Suprapubic skin (tissue), 4 donors: Measurements from ENCODE around the gene SSH3. TPM values are rescaled to one million over a fixed set of nuclear protein-coding genes. Genes with fewer than 3 reads are reported as not detected.
A peak's percentile ranks its signal among the peaks of the same experiment; 100 is the strongest.

Experiments
- DNase-seq, 2 donors: peaks; one replicate each; pipeline ENCODE4 v3.0.0-alpha.2; 2019; ENCODE audit warnings: low spot score in 2 of 2
- H3K27ac ChIP-seq: fragments of 200-600 bp; sonication (generic); one replicate; pipeline ENCODE4 v1.5.1; 2019
- H3K27me3 ChIP-seq: fragments of 200-600 bp; sonication (generic); one replicate; pipeline ENCODE4 v1.5.1; 2019
- H3K36me3 ChIP-seq: fragments of 200-600 bp; sonication (generic); one replicate; pipeline ENCODE4 v1.5.1; 2019
- H3K4me1 ChIP-seq: fragments of 200-600 bp; sonication (generic); one replicate; pipeline ENCODE4 v1.5.1; 2019
- H3K4me3 ChIP-seq: fragments of 200-600 bp; sonication (generic); one replicate; pipeline ENCODE4 v1.5.1; 2019; ENCODE audit warnings: mild to moderate bottlenecking
- H3K9me3 ChIP-seq: fragments of 200-600 bp; sonication (generic); one replicate; pipeline ENCODE4 v1.5.1; 2019
- EP300 ChIP-seq: sonication (generic); formaldehyde crosslinking; IDR thresholded peaks from one replicate; pipeline ENCODE4 v1.6.1; 2017; ENCODE audit warnings: antibody characterized with exemption
- POLR2A ChIP-seq, 2 donors: fragments of 450-650 bp; IDR thresholded peaks; one replicate each; pipeline ENCODE4 v1.6.1; 2017; ENCODE audit warnings: antibody characterized with exemption in 2 of 2, mild to moderate bottlenecking in 2 of 2, moderate library complexity in 2 of 2
- POLR2AphosphoS5 ChIP-seq, 3 donors: sonication (generic); formaldehyde crosslinking; IDR thresholded peaks; one replicate each; pipeline ENCODE4 v1.6.1; 2017; ENCODE audit warnings: antibody characterized with exemption in 3 of 3
- whole genome bisulfite sequencing: methylation state at CpG from one replicate; pipeline ENCODE4 v1.1.5; 2018; 5-methylcytosine and 5-hydroxymethylcytosine counted together
- total RNA-seq, 4 donors: library from RNA; depleted of rRNA; stranded (reverse); fragments of >200 nt; gene quantifications; one replicate each; pipeline ENCODE4 v1.1.0, GENCODE V29; 2016
- TF ChIP-seq, protein P1 (sequence below), 2 donors: fragments of 200-600 bp in 1 of 2; fragments of 450-650 bp in 1 of 2; sonication (generic) in 1 of 2; IDR thresholded peaks; one replicate each; pipeline ENCODE4 v1.5.1; 2016 to 2019; ENCODE audit warnings: antibody characterized with exemption in 2 of 2, mild to moderate bottlenecking in 1 of 2, moderate library complexity in 1 of 2

Gene SSH3, protein sequence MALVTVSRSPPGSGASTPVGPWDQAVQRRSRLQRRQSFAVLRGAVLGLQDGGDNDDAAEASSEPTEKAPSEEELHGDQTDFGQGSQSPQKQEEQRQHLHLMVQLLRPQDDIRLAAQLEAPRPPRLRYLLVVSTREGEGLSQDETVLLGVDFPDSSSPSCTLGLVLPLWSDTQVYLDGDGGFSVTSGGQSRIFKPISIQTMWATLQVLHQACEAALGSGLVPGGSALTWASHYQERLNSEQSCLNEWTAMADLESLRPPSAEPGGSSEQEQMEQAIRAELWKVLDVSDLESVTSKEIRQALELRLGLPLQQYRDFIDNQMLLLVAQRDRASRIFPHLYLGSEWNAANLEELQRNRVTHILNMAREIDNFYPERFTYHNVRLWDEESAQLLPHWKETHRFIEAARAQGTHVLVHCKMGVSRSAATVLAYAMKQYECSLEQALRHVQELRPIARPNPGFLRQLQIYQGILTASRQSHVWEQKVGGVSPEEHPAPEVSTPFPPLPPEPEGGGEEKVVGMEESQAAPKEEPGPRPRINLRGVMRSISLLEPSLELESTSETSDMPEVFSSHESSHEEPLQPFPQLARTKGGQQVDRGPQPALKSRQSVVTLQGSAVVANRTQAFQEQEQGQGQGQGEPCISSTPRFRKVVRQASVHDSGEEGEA
- total RNA-seq, result 100 to 1,000 TPM in 1 of 4 donors, 10 to 100 TPM in 3; 49.4 to 107 (median 63.9) TPM

DNA sequence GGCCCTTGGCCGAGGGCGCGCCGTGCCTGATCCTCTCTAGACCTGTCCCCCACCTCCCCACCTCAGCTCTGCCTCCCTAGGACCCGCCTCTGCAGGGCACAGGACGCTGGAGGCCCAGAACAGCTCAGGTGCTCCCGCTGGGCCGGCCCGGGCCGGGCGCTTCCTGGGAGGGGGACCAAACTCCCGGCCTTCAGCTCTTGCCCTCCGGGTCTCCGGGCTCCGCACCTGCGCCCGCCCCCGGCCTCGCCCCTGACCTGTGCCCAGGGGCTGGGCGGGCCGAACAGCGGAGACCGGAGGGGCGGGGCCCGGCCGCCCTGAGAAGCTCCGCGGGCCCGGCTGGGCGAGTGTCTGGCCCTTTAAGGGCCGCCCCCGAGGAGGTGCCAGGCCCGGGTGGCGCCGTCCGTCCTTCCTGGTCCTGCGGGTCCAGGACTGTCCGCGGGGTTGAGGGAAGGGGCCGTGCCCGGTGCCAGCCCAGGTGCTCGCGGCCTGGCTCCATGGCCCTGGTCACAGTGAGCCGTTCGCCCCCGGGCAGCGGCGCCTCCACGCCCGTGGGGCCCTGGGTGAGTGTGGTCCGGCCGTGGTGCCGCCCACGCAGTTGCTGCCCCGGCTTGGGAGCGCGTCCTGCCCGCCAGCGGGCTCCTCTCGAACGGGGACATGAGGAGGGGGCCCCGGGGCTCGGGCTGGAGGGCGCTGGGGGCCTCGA, at the start of gene SSH3:
SSH3 (plus strand) TSS at position 399 of the 703 bp plus-strand sequence; CDS start at position 495, 96 bp downstream.
- H3K27me3 ChIP-seq, result no peaks in the 10 kb centered on the region
- TF ChIP-seq EP300 (no peak), POLR2AphosphoS5 (IDR thresholded peaks at IDR 0.05) (no peak), POLR2A (IDR thresholded peaks at IDR 0.05) (no peak)
- TF ChIP-seq, protein P1, sequence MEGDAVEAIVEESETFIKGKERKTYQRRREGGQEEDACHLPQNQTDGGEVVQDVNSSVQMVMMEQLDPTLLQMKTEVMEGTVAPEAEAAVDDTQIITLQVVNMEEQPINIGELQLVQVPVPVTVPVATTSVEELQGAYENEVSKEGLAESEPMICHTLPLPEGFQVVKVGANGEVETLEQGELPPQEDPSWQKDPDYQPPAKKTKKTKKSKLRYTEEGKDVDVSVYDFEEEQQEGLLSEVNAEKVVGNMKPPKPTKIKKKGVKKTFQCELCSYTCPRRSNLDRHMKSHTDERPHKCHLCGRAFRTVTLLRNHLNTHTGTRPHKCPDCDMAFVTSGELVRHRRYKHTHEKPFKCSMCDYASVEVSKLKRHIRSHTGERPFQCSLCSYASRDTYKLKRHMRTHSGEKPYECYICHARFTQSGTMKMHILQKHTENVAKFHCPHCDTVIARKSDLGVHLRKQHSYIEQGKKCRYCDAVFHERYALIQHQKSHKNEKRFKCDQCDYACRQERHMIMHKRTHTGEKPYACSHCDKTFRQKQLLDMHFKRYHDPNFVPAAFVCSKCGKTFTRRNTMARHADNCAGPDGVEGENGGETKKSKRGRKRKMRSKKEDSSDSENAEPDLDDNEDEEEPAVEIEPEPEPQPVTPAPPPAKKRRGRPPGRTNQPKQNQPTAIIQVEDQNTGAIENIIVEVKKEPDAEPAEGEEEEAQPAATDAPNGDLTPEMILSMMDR (IDR thresholded peaks at IDR 0.05), result no peak
- peaks cover 45% of the 10 kb centered on the region for H3K36me3 ChIP-seq
- H3K27ac ChIP-seq, result peak within 1 kb of the TSS; percentile 91
- H3K4me1 ChIP-seq, result peaks cover 30% of the 10 kb centered on the region
- peak; percentile 79 to 92 for DNase-seq
- 0% methylated on average over 17 of the region's 65 CpGs for WGBS
- peak within 1 kb of the TSS; percentile 86 for H3K4me3 ChIP-seq
- H3K9me3 ChIP-seq, result no peaks in the 10 kb centered on the region

DNA sequence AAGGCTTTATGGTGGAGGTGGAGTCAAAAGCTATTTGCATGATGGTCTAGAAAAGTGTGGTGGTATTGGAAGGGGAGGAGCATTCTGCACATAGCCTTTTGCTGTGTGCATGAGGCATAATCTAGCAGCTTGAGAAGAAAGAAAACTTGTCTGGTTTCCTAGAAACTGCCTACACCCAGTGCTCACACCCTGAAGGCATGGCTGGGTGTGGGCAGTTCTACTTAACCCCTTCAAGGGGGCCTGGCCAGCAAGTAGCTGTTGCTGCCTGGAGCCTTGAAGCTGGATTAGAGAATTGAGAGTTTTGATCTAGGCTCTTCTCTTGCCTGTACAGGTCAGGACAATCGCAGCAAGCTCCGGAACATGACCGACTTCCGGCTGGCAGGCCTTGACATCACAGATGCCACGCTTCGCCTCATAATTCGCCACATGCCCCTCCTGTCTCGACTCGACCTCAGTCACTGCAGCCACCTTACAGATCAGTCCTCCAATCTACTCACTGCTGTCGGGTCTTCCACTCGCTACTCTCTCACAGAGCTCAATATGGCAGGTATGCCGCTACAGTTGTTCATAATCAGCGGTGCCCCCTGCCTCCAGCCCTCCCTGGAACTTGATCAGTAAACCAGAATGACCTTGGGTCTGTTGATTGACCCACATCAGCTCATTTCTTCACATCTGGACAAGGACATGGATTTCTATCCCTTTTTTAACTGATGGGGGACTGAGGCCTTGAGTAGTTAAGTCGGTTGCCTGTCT, 49.3 kb upstream of the SSH3 start:
- no peaks in the 10 kb centered on the region for H3K9me3 ChIP-seq
- peak overlapping the region; percentile 73 for H3K27ac ChIP-seq
- no peak overlapping the region for H3K4me3 ChIP-seq
- DNase-seq, result no peak
- 76% methylated on average over 13 of the region's 14 CpGs for WGBS
- TF ChIP-seq POLR2AphosphoS5 (IDR thresholded peaks at IDR 0.05), result no peak
- no peak for TF ChIP-seq POLR2A (IDR thresholded peaks at IDR 0.05)
- TF ChIP-seq EP300, result no peak
- TF ChIP-seq, protein P1 (IDR thresholded peaks at IDR 0.05), result no peak
- peaks cover 59% of the 10 kb centered on the region for H3K4me1 ChIP-seq
- H3K36me3 ChIP-seq, result peaks cover 76% of the 10 kb centered on the region
- no peaks in the 10 kb centered on the region for H3K27me3 ChIP-seq

DNA sequence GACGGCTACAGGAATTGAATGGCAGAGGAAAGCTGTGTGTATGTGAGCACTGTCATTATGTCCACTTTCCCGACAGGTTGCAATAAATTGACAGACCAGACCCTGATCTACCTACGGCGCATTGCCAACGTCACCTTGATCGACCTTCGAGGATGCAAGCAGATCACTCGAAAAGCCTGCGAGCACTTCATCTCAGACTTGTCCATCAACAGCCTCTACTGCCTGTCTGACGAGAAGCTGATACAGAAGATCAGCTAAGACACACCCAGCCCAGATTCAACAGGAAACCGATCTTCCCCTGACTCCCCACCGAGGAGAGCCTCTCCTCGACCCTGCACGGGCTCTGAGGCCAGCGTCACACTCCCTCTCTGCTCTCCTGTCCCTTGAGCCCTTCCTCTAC, 48.5 kb upstream of the SSH3 start:
- TF ChIP-seq EP300 (no peak), POLR2A (IDR thresholded peaks at IDR 0.05) (no peak), POLR2AphosphoS5 (IDR thresholded peaks at IDR 0.05) (no peak)
- TF ChIP-seq, protein P1 (IDR thresholded peaks at IDR 0.05), result no peak
- peaks cover 69% of the 10 kb centered on the region for H3K36me3 ChIP-seq
- 64% methylated on average over 15 of the region's 15 CpGs for WGBS

DNA sequence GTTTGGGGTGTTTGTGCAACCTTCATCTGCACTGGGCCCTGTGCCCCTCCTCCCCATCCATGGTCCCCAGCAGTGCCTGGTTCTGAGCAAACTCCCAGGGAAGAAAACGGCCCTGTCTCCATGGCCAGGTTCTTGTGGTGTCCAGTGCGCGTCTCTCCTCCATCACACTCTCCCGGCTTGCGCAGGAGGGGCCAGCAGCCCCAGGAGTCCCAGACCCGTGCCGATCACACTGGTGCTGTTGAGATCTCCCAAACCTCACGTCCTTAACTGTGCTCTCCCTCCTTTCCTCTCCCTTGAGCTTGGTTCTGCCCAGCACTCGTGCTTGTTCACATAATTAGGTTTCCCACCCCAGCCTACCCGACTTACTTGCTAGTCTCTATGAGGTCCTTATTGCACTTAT, 48.0 kb upstream of the SSH3 start:
- no peak for DNase-seq
- WGBS, result 86% methylated on average over 10 of the region's 10 CpGs
- H3K36me3 ChIP-seq, result peaks cover 63% of the 10 kb centered on the region
- H3K4me3 ChIP-seq, result no peak overlapping the region
- no peaks in the 10 kb centered on the region for H3K27me3 ChIP-seq
- H3K4me1 ChIP-seq, result peaks cover 52% of the 10 kb centered on the region
- no peaks in the 10 kb centered on the region for H3K9me3 ChIP-seq
- H3K27ac ChIP-seq, result no peak overlapping the region
- TF ChIP-seq EP300 (no peak), POLR2A (IDR thresholded peaks at IDR 0.05) (no peak), POLR2AphosphoS5 (IDR thresholded peaks at IDR 0.05) (no peak)
- TF ChIP-seq, protein P1 (IDR thresholded peaks at IDR 0.05), result no peak

More for the DNA sequence above, 48.5 kb upstream of the SSH3 start:
- peaks cover 54% of the 10 kb centered on the region for H3K4me1 ChIP-seq
- no peak overlapping the region for H3K4me3 ChIP-seq
- H3K27me3 ChIP-seq, result no peaks in the 10 kb centered on the region
- H3K9me3 ChIP-seq, result no peaks in the 10 kb centered on the region
- H3K27ac ChIP-seq, result peak overlapping the region; percentile 41
- peak in 1 of 2 donors; percentile 41 for DNase-seq
